Karpas-422 (cell line): ENCODE measurements around the gene SMARCD1. TPM values are rescaled to one million over a fixed set of nuclear protein-coding genes. Genes with fewer than 3 reads are reported as not detected.
"Not testable (repeated sequence)": the region's sequence is repeated elsewhere in the genome, so short reads cannot be mapped to it uniquely, and the experiment has no call there.

Source experiments
- DNase-seq: peaks from one replicate; pipeline ENCODE4 v3.0.0-alpha.2; 2015
- H2AFZ ChIP-seq: fragments of 200-600 bp; sonication (generic); 2 replicates; pipeline ENCODE4 v1.6.1; 2014; ENCODE audit warnings: antibody characterized with exemption, low read length, mixed read lengths
- H3K27ac ChIP-seq: fragments of 200-600 bp; sonication (generic); 2 replicates; pipeline ENCODE4 v1.5.1; 2014; ENCODE audit warnings: mild to moderate bottlenecking, low read length, moderate library complexity
- H3K27me3 ChIP-seq: fragments of 200-600 bp; sonication (generic); 2 replicates; pipeline ENCODE4 v1.6.1; 2014; ENCODE audit warnings: low read length, mixed read lengths
- H3K36me3 ChIP-seq: fragments of 200-600 bp; sonication (generic); 2 replicates; pipeline ENCODE4 v1.6.1; 2014; ENCODE audit warnings: low read length, mixed read lengths; ENCODE audit not compliant: insufficient read depth
- H3K4me1 ChIP-seq: fragments of 200-600 bp; sonication (generic); 2 replicates; pipeline ENCODE4 v1.6.1; 2014; ENCODE audit warnings: mild to moderate bottlenecking, low read length, mixed read lengths
- H3K4me2 ChIP-seq: fragments of 200-600 bp; sonication (generic); 2 replicates; pipeline ENCODE4 v1.6.1; 2014; ENCODE audit warnings: low read length, low read depth, mild to moderate bottlenecking; ENCODE audit not compliant: poor library complexity, severe bottlenecking
- H3K4me3 ChIP-seq: fragments of 200-600 bp; sonication (generic); 2 replicates; pipeline ENCODE4 v1.5.1; 2014; ENCODE audit warnings: mild to moderate bottlenecking, antibody characterized with exemption, low read length, mixed read lengths
- H3K79me2 ChIP-seq: fragments of 200-600 bp; sonication (generic); 2 replicates; pipeline ENCODE4 v1.6.1; 2014; ENCODE audit warnings: mild to moderate bottlenecking, low read length, mixed read lengths
- H3K9ac ChIP-seq: fragments of 200-600 bp; sonication (generic); 2 replicates; pipeline ENCODE4 v1.6.0; 2014; ENCODE audit warnings: low read length
- H3K9me2 ChIP-seq: fragments of 200-600 bp; sonication (generic), shearing (Covaris generic); replicated peaks from 2 replicates; pipeline ENCODE4 v1.6.0; 2014; ENCODE audit warnings: mild to moderate bottlenecking, low read length, moderate library complexity; ENCODE audit not compliant: insufficient read depth
- H3K9me3 ChIP-seq: fragments of 300-700, 200-600 bp; sonication (generic); 2 replicates; pipeline ENCODE4 v1.6.1; 2014; ENCODE audit warnings: low read length, mixed read lengths
- H4K20me1 ChIP-seq: fragments of 200-600 bp; sonication (generic); 2 replicates; pipeline ENCODE4 v1.6.1; 2014; ENCODE audit warnings: mild to moderate bottlenecking, antibody characterized with exemption, low read length, low read depth; ENCODE audit not compliant: insufficient read depth
- total RNA-seq: library from RNA; depleted of rRNA; stranded (reverse); fragments of >200 nt; shearing (Covaris generic); gene quantifications from 2 replicates; pipeline ENCODE4 v1.2.3, GENCODE V29; 2014; ENCODE audit warnings: low replicate concordance

The SMARCD1 gene
- total RNA-seq, 1 experiment from 2014 or later = 124 TPM

DNA sequence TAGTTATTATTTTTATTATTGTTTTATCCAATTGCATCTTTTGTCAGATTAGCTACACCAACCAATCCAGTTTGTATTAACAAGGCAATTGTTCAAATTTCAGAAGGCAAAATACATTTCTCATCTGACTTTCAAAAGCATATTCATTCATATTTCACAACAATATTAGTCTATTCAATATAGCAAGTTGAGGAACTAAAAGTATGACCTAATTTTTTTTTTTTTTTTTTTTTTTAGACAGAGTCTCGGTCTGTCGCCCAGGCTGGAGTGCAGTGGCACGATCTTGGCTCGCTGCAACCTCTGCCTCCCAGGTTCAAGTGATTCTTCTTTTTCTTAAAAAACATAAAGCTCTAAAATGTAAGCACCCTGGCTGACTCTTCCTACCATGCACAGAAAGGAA, 44.1 kb downstream of the SMARCD1 start:
- H3K4me3 ChIP-seq = no peak overlapping the region
- no peak for DNase-seq
- no peak overlapping the region for H3K9ac ChIP-seq
- no peak overlapping the region for H3K4me2 ChIP-seq
- no peaks in the 10 kb centered on the region for H3K27me3 ChIP-seq
- no peak overlapping the region for H2AFZ ChIP-seq
- peaks cover 6% of the 10 kb centered on the region for H3K4me1 ChIP-seq
- H4K20me1 ChIP-seq = no peaks in the 10 kb centered on the region
- H3K9me3 ChIP-seq = no peaks in the 10 kb centered on the region
- H3K9me2 ChIP-seq = no peaks in the 10 kb centered on the region
- peaks cover 39% of the 10 kb centered on the region for H3K36me3 ChIP-seq
- no peak overlapping the region for H3K27ac ChIP-seq
- H3K79me2 ChIP-seq = peaks cover 25% of the 10 kb centered on the region

GRCh38 chr12:50132505-50133135, 47.5 kb downstream of the SMARCD1 start:
- DNase-seq = peak; percentile 73

GRCh38 chr12:50142993-50143392, 57.9 kb downstream of the SMARCD1 start:
- no peak overlapping the region for H2AFZ ChIP-seq
- no peak overlapping the region for H3K9ac ChIP-seq
- H3K27me3 ChIP-seq = no peaks in the 10 kb centered on the region
- H4K20me1 ChIP-seq = no peaks in the 10 kb centered on the region
- no peaks in the 10 kb centered on the region for H3K9me3 ChIP-seq
- no peak overlapping the region for H3K4me2 ChIP-seq
- no peak for DNase-seq
- no peak overlapping the region for H3K4me3 ChIP-seq
- peaks cover 38% of the 10 kb centered on the region for H3K79me2 ChIP-seq
- H3K9me2 ChIP-seq = no peaks in the 10 kb centered on the region
- peaks cover 7% of the 10 kb centered on the region for H3K36me3 ChIP-seq
- H3K4me1 ChIP-seq = no peaks in the 10 kb centered on the region
- H3K27ac ChIP-seq = no peak overlapping the region

More at GRCh38 chr12:50132505-50133135, 47.5 kb downstream of the SMARCD1 start:
- Histone ChIP-seq H3K36me3 (peaks cover 44% of the 10 kb centered on the region), H3K9ac (no peak overlapping the region), H2AFZ (no peak overlapping the region), H3K4me1 (peaks cover 6% of the 10 kb centered on the region), H3K4me2 (no peak overlapping the region), H4K20me1 (no peaks in the 10 kb centered on the region), H3K4me3 (no peak overlapping the region), H3K27ac (no peak overlapping the region), H3K9me3 (no peaks in the 10 kb centered on the region), H3K27me3 (no peaks in the 10 kb centered on the region), H3K9me2 (no peaks in the 10 kb centered on the region), H3K79me2 (peaks cover 11% of the 10 kb centered on the region)

GRCh38 chr12:50145439-50145838, 60.3 kb downstream of the SMARCD1 start:
- no peak overlapping the region for H3K4me2 ChIP-seq
- H3K79me2 ChIP-seq = peaks cover 60% of the 10 kb centered on the region
- no peaks in the 10 kb centered on the region for H3K27me3 ChIP-seq
- DNase-seq = no peak
- peaks cover 6% of the 10 kb centered on the region for H3K36me3 ChIP-seq
- H3K9me3 ChIP-seq = no peaks in the 10 kb centered on the region
- H3K9ac ChIP-seq = no peak overlapping the region
- no peak overlapping the region for H2AFZ ChIP-seq
- H3K4me3 ChIP-seq = no peak overlapping the region
- no peaks in the 10 kb centered on the region for H4K20me1 ChIP-seq
- peaks cover 3% of the 10 kb centered on the region for H3K4me1 ChIP-seq
- H3K9me2 ChIP-seq = no peaks in the 10 kb centered on the region
- H3K27ac ChIP-seq = no peak overlapping the region

DNA sequence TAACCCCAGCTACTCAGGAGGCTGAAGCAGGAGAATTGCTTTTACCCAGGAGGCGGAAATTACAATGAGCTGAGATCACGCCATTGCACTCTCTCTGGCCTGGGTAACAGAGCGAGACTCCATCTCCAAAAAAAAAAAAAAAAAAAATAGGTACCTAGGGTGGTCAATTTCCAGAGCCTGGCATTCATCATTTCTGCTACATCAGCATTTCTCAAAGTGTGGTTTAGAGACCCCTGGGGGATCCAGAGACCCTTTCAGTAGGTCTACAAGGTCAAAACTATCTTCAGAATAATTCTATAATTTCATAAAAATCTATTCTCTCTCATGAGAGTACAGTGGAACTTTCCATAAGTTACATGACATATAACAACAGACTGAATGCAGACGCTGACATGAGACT, 62.1 kb downstream of the SMARCD1 start:
- Histone ChIP-seq H3K4me1 (peaks cover 12% of the 10 kb centered on the region), H3K79me2 (peaks cover 79% of the 10 kb centered on the region), H2AFZ (no peak overlapping the region), H3K27me3 (no peaks in the 10 kb centered on the region), H3K9ac (no peak overlapping the region), H3K27ac (no peak overlapping the region), H3K36me3 (peaks cover 4% of the 10 kb centered on the region; the same call in 1 of the 2 replicates), H3K9me2 (no peaks in the 10 kb centered on the region), H3K4me2 (no peak overlapping the region), H3K4me3 (no peak overlapping the region), H3K9me3 (no peaks in the 10 kb centered on the region), H4K20me1 (no peaks in the 10 kb centered on the region)
- DNase-seq = no peak

- H2AFZ ChIP-seq, H3K4me3 ChIP-seq, H3K9ac ChIP-seq, H4K20me1 ChIP-seq, H3K36me3 ChIP-seq, H3K4me2 ChIP-seq, H3K27me3 ChIP-seq, DNase-seq, H3K9me2 ChIP-seq, H3K9me3 ChIP-seq, H3K27ac ChIP-seq: not testable (repeated sequence)
- H3K79me2 ChIP-seq = peaks cover 80% of the 10 kb centered on the region
- peaks cover 12% of the 10 kb centered on the region for H3K4me1 ChIP-seq
Measured at GRCh38 chr12:50148011-50148410, 62.9 kb downstream of the SMARCD1 start.

GRCh38 chr12:50149311-50149710, 64.2 kb downstream of the SMARCD1 start:
- Histone ChIP-seq H3K27ac (no peak overlapping the region), H3K4me3 (no peak overlapping the region), H4K20me1 (no peaks in the 10 kb centered on the region), H3K4me2 (no peak overlapping the region), H3K9me3 (no peaks in the 10 kb centered on the region), H3K4me1 (peaks cover 12% of the 10 kb centered on the region), H3K79me2 (peaks cover 80% of the 10 kb centered on the region), H2AFZ (no peak overlapping the region), H3K9me2 (no peaks in the 10 kb centered on the region), H3K9ac (no peak overlapping the region), H3K27me3 (no peaks in the 10 kb centered on the region), H3K36me3 (no peaks in the 10 kb centered on the region)
- DNase-seq = no peak
